Measurements from ENCODE around the gene NUP42. TPM values are rescaled to one million over a fixed set of nuclear protein-coding genes. Genes with fewer than 3 reads are reported as not detected.

Gene NUP42
- total RNA-seq, 1 experiment from 2014 or later, result 40.8 TPM

- H3K4me3 Mint-ChIP-seq, result no peak overlapping the region
- H3K27ac Mint-ChIP-seq, result no peak overlapping the region
- DNase-seq (ENCODE audit: low spot score) (no peak), ATAC-seq (no peak)
- no peaks in the 10 kb centered on the region for H3K9me3 Mint-ChIP-seq
- CTCF ChIA-PET, result no interaction called here
- H3K36me3 Mint-ChIP-seq, result no peaks in the 10 kb centered on the region
- no peaks in the 10 kb centered on the region for H3K27me3 Mint-ChIP-seq (ENCODE audit: low read depth)
- H3K4me1 Mint-ChIP-seq, result peaks cover 4% of the 10 kb centered on the region; the same call in 1 of the 2 replicates
- TF ChIP-seq OVOL2 (CRISPR knock-in tag; IDR thresholded peaks at IDR 0.05; ENCODE audit: borderline replicate concordance) (no peak), FOXJ3 (CRISPR knock-in tag; IDR thresholded peaks at IDR 0.05; ENCODE audit: borderline replicate concordance) (no peak), FOXP4 (CRISPR knock-in tag; IDR thresholded peaks at IDR 0.05) (no peak), PRRX2 (CRISPR knock-in tag; IDR thresholded peaks at IDR 0.05) (no peak), ATF1 (CRISPR knock-in tag; IDR thresholded peaks at IDR 0.05) (no peak), ZNF671 (CRISPR knock-in tag; IDR thresholded peaks at IDR 0.05) (no peak), ZNF281 (CRISPR knock-in tag; IDR thresholded peaks at IDR 0.05) (no peak), ZSCAN18 (CRISPR knock-in tag; IDR thresholded peaks at IDR 0.05) (no peak), ZNF121 (CRISPR knock-in tag; IDR thresholded peaks at IDR 0.05) (no peak), SOX15 (CRISPR knock-in tag; IDR thresholded peaks at IDR 0.05) (no peak), STAT6 (CRISPR knock-in tag; conservative IDR thresholded peaks at IDR 0.05; ENCODE audit: low read depth) (no peak), CREM (CRISPR knock-in tag; IDR thresholded peaks at IDR 0.05) (no peak), ZNF512 (CRISPR knock-in tag; IDR thresholded peaks at IDR 0.05; ENCODE audit: borderline replicate concordance) (no peak)
- POLR2A ChIA-PET, result interaction anchor here (0.6 kb wide), 1 partner anchor 75 kb away, joined by 10 read pairs; no protein-coding TSS in a partner anchor
Measured at GRCh38 chr7:23238983-23239652, 57.3 kb downstream of the NUP42 start.

- Mint-ChIP-seq H3K36me3 (no peaks in the 10 kb centered on the region), H3K27me3 (ENCODE audit: low read depth) (no peaks in the 10 kb centered on the region), H3K27ac (no peak overlapping the region), H3K4me3 (no peak overlapping the region), H3K4me1 (peaks cover 3% of the 10 kb centered on the region; the same call in 1 of the 2 replicates), H3K9me3 (no peaks in the 10 kb centered on the region)
- ATAC-seq, result no peak
- DNase-seq (ENCODE audit: low spot score), result no peak
- CTCF ChIA-PET, result interaction anchor here (1.1 kb wide), 1 partner anchor 33 kb away, joined by 4 read pairs; no protein-coding TSS in a partner anchor
- POLR2A ChIA-PET, result no interaction called here
- TF ChIP-seq ZMAT4 (CRISPR knock-in tag; IDR thresholded peaks at IDR 0.05), result no peak
- TF ChIP-seq NR1H2 (CRISPR knock-in tag; IDR thresholded peaks at IDR 0.05), result no peak
- TF ChIP-seq HMGA2 (CRISPR knock-in tag; IDR thresholded peaks at IDR 0.05), result no peak
- TF ChIP-seq MXD4 (CRISPR knock-in tag; IDR thresholded peaks at IDR 0.05; ENCODE audit: borderline replicate concordance), result no peak
- no peak for TF ChIP-seq CREM (CRISPR knock-in tag; IDR thresholded peaks at IDR 0.05)
- TF ChIP-seq ARID4B (CRISPR knock-in tag; IDR thresholded peaks at IDR 0.05; ENCODE audit: borderline replicate concordance), result no peak
- TF ChIP-seq ZNF423 (CRISPR knock-in tag; IDR thresholded peaks at IDR 0.05), result no peak
Measured at GRCh38 chr7:23239698-23240097, 57.9 kb downstream of the NUP42 start.
